ENCODE results near the gene IL20RB.
"Not testable (repeated sequence)": the region's sequence is repeated elsewhere in the genome, so short reads cannot be mapped to it uniquely, and the experiment has no call there.

IL20RB gene

GRCh38 chr3:136946978-136947377, 10.8 kb upstream of the IL20RB start:
- DNase-seq, result no peak

DNA sequence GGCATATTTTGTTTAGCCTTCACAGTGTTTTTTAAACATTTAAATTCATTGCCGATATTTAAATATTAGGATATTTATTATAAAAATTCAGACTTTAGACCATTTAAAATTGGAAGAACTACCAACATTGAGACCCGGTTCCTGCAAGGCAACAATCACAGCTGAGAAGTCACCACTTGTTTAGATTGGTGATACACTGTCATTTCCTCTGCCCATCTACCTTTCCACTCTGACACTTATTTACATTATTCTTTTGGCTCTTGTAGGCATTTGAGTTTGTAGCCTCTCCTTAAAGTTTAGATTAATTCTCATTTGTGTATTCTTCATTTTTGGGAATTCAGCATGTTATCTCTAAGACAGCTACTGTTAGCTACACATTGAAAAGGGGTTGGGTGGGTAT, 10.3 kb upstream of the IL20RB start:
- no peak for DNase-seq

DNA sequence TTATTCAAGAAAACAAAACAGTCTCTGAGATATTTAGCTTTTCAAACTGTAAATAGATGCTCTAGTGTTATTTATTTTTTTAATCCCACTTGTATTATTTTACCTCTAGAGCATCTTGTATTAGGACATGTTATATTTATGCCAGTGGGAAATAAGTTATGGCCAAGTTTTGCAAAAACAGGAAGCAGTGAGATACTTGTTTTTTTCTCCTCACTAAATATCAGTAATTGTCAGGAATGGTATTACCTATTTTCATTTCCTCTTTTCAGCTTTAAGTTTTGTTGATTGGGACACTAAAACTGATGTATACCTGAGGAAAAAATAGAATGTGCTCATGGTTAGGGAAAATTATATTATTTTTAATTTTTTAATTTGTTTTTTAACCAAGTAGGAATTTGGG, 8.6 kb upstream of the IL20RB start:
- DNase-seq, result no peak

DNA sequence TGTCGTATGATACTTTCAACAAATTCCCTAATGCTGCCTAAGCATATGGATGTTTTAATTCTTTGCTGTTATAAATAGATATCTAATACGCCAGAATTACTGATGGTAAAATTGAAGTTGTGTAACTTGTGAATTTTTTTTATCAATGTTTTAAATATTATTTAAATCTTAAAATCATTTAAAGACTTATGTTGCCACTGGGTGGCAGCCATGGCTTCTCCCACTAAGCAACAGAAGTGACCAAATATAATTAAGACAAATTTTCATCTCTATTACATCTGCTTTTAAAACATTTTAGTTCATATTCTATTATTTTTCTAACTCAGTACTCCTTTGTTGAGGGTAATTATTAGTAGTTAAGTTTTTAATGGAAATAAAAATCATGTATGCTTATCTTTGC, 8.1 kb upstream of the IL20RB start:
- DNase-seq, result no peak

DNA sequence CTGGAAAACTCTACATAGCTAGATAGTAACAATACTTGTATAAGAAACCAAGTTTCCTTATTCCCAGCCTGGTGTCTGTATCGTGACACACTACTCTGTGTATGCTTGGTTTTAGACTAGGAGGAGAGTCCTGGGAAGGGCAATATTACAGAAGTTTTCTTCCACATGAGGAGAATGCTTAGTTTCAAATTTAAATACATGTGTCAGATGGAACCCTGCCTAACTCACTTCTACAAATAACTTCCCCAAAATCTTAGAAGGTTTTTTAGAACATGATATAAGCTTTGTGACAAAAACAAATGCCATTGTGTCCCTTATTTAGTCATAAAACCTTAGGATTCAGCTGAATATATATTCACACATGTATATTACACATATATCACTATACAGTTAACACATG, 7.2 kb upstream of the IL20RB start:
- DNase-seq, result no peak

- DNase-seq, result peak; percentile 10
These were observed 5.5 kb upstream of the IL20RB start for GRCh38 chr3:136952292-136952691.

DNA sequence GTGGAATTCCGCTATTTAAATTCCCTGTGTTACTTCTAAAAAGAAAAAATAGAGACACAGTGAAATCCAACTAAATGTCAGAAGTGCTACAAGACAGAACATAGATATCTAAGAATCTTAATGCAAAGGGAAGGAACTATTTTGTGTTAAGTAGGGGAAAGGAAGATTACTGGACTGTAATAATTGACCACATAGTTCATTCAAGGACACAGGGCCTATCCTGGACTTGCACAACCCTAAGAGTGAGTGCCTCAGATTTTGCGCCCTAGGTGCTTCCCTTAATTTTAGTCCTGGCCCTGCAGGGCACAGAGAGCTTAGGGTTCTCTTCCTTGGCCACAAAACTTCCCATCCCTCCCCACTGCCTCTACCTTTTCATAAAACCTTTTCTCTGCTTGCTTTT, 3.5 kb upstream of the IL20RB start:
- peak; percentile 7 for DNase-seq

GRCh38 chr3:136954980-136955780, 2.6 kb upstream of the IL20RB start:
- peak; percentile 21 for DNase-seq

DNA sequence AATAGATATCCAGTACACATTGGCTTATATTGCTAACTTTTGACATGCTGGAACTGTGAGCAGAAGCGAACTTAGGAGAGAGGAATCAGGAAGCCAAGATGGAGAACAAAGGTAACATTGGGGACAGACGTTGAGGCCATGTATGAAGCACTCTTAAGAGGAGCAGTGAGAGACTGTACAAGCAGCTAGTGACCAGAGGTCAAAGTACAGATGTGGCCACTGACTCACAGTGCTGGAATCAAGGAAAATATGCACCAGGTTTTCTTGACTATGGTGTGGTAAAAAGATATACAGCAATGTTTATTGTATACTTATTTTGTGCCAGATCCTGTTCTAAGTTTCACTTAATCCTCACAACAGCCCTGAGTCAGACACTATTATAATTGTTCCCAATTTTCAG, 2.0 kb upstream of the IL20RB start:
- DNase-seq, result peak; percentile 81

DNA sequence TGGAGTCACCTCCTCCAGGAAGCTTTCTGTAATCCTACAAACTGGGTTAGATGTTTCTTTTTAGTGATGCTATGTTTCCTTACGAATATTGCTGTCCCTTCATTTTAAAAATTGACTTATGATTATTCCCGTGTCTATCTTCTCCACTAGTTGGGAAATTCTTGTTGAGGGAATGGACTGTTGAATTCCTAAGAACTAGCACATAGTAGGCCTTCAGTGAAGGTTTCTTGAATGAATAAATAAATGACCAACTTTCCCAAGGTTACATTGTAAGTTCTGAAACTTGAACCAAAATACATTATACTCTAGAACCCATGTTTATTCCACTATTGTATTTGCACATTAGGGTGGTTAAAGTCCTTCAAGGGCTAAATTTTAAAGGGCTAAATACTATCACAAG, 812 bp upstream of the IL20RB start:
- DNase-seq, result no peak

- DNase-seq, result no peak
These were observed 1.2 kb downstream of the IL20RB start for GRCh38 chr3:136958939-136959338.

DNA sequence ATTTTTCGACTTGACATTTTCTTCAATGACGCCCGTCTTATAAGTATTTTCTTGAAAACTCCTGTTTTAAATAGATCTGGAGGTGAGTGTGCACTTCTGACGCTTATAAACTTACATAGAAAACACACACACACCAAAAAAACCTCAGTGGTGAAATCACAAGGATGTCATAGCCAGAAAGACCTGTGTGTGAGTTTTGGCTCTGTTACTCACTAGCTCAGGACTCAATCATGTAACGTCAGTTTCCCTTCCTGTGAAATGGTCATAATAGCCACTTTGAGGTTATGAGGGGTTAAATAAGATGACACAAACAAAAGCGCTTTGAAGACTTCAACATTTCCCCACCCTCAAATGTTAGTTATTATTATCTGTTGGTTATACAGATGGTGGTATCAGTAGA, 1.8 kb downstream of the IL20RB start:
- DNase-seq, result no peak

DNA sequence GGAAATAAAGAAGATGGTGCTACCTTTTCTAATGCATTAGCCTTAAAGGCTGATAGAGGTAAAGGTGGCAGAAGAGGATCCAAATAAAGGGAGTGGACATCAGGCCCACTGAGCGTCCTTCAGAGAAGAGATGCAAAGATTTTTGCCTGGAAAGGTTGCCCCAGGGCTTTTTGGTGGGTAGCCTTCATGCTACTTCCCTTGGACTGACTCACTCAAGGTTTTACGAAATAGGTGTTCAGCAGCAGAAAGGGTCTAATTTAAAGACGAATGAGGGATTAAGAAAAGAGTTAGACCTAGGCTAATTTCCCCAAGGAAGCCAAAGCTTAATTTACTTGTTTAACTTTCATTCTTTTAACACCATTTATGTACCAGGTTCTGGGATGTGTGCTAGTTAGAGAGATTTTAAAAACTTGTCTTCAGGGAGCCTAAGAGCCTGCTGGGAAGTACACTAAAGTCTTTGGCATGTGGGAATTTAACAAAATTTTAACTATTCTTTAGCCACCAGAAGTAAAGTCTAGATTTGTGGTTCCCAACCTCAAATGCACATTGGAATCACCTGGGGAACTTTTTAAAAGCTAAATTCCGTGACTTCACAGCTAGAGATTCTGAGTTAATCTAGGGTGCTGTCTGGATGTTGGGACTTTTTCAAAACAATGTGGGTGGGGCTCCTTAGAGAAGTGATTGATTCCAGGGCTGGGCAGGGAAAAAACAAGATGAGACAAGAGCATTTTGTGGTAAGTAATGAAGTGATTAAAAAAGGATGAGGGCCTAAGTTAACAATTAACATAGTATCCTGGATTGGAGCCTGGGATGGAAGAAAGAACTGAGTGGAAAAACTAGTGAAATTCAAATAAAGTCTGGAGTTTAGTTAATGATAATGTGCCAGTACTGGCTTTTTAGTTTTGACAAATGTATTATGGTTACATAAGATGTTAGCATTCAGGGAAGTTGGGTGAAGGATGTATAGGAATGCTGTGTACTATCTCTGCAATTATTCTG, 3.4 kb downstream of the IL20RB start:
- DNase-seq, result peak; percentile 37

DNA sequence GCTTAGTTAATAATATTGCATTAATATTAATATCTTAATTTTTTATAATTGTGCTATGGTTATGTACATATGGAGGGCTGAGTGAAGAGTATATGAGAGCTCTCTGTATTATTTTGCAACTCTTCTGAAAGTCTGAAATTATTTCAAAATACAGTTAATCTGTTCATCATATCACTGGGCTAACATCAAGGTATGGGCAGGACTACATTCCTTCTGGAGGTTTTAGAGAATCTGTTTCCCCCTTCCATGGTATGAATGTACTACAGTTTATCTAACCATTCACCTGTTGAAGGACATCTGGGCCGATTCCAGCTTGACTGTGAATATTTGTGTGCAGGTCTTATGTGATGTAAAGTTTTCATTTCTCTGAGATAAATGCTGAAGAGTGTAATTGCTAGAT, 5.1 kb downstream of the IL20RB start:
- no peak for DNase-seq

GRCh38 chr3:136969539-136969938, 11.8 kb downstream of the IL20RB start:
- not testable (repeated sequence) for DNase-seq

DNA sequence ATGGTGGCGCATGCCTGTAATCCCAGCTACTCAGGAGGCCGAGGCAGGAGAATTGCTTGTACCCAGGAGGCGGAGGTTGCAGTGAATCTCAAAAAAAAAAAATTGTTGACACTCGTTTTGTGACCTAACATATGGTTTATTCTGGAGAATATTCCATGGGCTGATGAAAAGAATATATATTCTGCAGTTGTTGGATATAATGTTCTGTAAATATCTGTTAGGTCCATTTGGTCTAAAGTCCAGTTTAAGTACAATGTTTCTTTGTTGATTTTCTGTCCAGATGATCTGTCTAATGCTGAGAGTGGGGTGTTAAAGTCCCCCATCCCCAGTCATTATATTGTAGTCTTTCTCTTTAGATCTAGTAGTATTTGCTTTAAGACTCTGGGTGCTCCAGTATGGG, 15.6 kb downstream of the IL20RB start:
- DNase-seq, result no peak

DNA sequence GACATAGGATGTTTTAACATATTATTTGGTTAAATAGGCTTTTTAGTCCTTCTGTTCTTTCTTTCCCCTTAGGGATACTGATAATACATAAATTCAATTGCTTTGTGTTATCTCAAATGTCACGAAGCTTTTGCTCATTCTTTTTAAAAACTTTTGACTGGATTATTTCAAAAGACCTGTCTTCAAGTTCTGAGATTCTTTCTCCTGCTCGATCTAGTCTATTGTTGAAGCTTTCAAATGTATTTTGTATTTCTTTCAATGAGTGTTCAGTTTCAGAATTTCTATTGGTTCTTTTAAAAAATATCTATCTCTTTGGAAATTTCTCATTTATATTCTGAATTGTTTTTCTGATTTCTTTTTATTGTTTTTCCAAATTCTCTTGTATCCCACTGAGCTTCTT, 16.9 kb downstream of the IL20RB start:
- DNase-seq, result no peak

GRCh38 chr3:136979204-136979603, 21.4 kb downstream of the IL20RB start:
- DNase-seq, result no peak

DNA sequence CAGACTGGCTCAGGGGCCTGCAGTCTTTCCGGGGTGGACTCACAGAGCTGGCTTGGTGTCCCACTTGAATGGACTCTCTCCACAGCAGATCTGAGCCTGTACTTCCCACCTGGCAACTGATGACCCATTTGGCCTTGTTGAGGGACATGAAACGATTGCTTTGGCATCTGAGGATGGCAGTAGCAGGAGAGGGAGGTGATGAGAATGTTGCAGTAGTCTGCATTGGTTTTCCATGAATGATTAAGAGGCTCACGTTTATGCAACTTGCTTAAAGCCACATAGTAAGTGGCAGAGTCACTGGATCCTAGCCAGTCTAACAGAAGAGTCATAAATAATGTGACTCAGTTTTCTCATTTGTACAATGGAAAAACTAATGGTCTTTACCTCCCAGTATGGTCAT, 21.9 kb downstream of the IL20RB start:
- DNase-seq, result peak; percentile 58

- no peak for DNase-seq
These were observed 24.2 kb downstream of the IL20RB start for GRCh38 chr3:136982033-136982432.

- DNase-seq, result no peak
These were observed 24.8 kb downstream of the IL20RB start for GRCh38 chr3:136982520-136983138.

DNA sequence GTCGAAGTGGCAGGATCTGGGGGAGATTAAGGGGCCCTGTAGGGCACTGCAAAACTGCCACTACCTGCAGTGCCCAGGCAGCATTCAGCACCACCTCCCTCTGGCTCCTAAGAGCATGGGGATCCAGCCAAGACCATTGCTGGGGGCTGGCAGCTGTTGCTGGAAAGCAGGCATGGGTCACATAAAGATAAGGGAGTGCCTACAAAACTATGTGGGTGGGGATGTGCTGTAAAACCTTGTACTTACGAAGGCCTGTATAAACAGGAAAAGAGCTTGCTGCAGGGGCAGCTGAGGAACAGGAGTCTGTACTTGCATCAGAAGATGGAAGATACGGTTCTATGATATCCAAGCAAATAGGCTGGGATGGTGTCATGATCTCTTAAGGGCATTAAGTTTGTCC, 27.1 kb downstream of the IL20RB start:
- peak; percentile 5 for DNase-seq

DNA sequence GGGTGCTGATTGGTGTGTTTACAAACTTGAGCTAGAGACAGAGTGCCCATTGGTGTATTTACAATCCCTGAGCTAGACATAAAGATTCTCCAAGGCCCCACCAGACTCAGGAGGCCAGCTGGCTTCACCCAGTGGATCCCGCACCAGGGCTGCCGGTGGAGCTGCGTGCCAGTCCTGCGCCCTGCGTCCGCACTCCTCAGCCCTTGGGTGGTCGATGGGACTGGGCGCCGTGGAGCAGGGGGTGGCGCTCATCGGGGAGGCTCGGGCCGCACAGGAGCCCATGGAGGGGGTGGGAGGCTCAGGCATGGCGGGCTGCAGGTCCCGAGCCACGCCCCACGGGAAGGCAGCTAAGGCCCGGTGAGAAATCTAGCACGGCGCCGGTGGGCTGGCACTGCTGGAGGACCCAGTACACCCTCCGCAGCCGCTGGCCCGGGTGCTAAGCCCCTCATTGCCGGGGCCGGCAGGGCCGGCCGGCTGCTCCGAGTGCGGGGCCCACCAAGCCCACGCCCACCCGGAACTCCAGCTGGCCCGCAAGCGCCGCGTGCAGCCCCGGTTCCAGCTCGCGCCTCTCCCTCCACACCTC, 29.7 kb downstream of the IL20RB start:
- not testable (repeated sequence) for DNase-seq

All from fibroblast of skin of abdomen (primary cell).